Tibial artery (tissue), 4 donors: Measurements from ENCODE around the gene KIRREL3.

ENCODE experiments used
- DNase-seq, 2 donors: peaks; one replicate each; pipeline ENCODE4 v3.0.0-alpha.2; 2019
- H3K27ac ChIP-seq, 2 donors: fragments of 200-600 bp; sonication (generic) in 1 of 2; 1 replicate in 1 of 2; 2 replicates in 1 of 2; pipeline ENCODE4 v1.5.1; 2018 to 2019; ENCODE audit warnings: mild to moderate bottlenecking in 1 of 2
- H3K27me3 ChIP-seq, 2 donors: fragments of 200-600 bp; sonication (generic) in 1 of 2; one replicate each; pipeline versions ENCODE4 v1.5.1 to v1.6.0; 2016 to 2019
- H3K36me3 ChIP-seq, 3 donors: fragments of 200-600 bp; sonication (generic) in 2 of 3; one replicate each; pipeline ENCODE4 v1.5.1; 2016 to 2019; ENCODE audit warnings: mild to moderate bottlenecking in 2 of 3
- H3K4me1 ChIP-seq, 4 donors: fragments of 200-600 bp; sonication (generic) in 2 of 4; 1 replicate in 3 of 4; 2 replicates in 1 of 4; pipeline ENCODE4 v1.5.1; 2016 to 2019
- H3K4me3 ChIP-seq, 2 donors: fragments of 200-600 bp; sonication (generic) in 1 of 2; 1 replicate in 1 of 2; 2 replicates in 1 of 2; pipeline ENCODE4 v1.5.1; 2018 to 2019; ENCODE audit warnings: mild to moderate bottlenecking in 2 of 2
- H3K9me3 ChIP-seq, 3 donors: fragments of 200-600 bp; sonication (generic) in 1 of 3; one replicate each; pipeline ENCODE4 v1.5.1; 2016 to 2019
- intact Hi-C: fragments of 100-400 bp; cut with DNase I; formaldehyde crosslinking; loops from one replicate; pipeline ENCODE4 v1.15.0; 2023; ENCODE audit warnings: low total_unique reads
- TF ChIP-seq, protein P1 (sequence below), 2 experiments: fragments of 200-600 bp in 1 of 2; fragments of 450-650 bp in 1 of 2; IDR thresholded peaks; one replicate each; pipeline ENCODE4 v1.5.1; 2017 to 2019; ENCODE audit warnings: antibody characterized with exemption in 2 of 2, mild to moderate bottlenecking in 1 of 2, moderate library complexity in 1 of 2

The KIRREL3 gene

DNA sequence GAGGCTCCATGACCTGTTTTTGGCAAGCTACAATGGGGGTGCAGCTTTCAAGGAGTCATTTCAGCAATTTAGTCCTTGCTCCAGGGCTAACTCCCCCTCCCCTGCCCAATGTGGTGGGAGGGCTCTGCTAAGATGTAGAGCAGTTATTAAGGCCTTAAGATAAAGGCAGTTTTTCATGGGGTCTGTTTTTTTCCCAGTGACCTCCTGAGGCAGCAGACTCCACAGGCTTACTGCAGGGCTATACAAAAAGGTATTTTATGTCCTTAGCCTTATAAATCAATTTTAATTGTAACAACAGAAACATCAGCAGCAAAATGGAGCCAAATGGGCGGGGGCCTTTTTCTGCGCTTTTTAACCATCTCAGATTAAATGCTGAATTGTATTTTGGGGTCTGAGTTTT is 192.3 kb downstream of the KIRREL3 start:
- intact Hi-C loops: no loop called here
- no peak overlapping the region for H3K4me3 ChIP-seq
- H3K4me1 ChIP-seq: no peaks in the 10 kb centered on the region
- no peaks in the 10 kb centered on the region for H3K27me3 ChIP-seq
- H3K9me3 ChIP-seq: no peaks in the 10 kb centered on the region
- DNase-seq: no peak
- H3K27ac ChIP-seq: no peak overlapping the region
- TF ChIP-seq, protein P1, sequence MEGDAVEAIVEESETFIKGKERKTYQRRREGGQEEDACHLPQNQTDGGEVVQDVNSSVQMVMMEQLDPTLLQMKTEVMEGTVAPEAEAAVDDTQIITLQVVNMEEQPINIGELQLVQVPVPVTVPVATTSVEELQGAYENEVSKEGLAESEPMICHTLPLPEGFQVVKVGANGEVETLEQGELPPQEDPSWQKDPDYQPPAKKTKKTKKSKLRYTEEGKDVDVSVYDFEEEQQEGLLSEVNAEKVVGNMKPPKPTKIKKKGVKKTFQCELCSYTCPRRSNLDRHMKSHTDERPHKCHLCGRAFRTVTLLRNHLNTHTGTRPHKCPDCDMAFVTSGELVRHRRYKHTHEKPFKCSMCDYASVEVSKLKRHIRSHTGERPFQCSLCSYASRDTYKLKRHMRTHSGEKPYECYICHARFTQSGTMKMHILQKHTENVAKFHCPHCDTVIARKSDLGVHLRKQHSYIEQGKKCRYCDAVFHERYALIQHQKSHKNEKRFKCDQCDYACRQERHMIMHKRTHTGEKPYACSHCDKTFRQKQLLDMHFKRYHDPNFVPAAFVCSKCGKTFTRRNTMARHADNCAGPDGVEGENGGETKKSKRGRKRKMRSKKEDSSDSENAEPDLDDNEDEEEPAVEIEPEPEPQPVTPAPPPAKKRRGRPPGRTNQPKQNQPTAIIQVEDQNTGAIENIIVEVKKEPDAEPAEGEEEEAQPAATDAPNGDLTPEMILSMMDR (IDR thresholded peaks at IDR 0.05): no peak
- H3K36me3 ChIP-seq: no peaks in the 10 kb centered on the region

- no peak overlapping the region for H3K27ac ChIP-seq
- no peak overlapping the region for H3K4me3 ChIP-seq
- TF ChIP-seq, protein P1 (IDR thresholded peaks at IDR 0.05): no peak
- no peaks in the 10 kb centered on the region for H3K36me3 ChIP-seq
- no peaks in the 10 kb centered on the region for H3K4me1 ChIP-seq
- no peaks in the 10 kb centered on the region for H3K9me3 ChIP-seq
- DNase-seq: no peak
- intact Hi-C loops: no loop called here
- no peaks in the 10 kb centered on the region for H3K27me3 ChIP-seq
These were observed 194.7 kb downstream of the KIRREL3 start for GRCh38 chr11:126805870-126806269.

DNA sequence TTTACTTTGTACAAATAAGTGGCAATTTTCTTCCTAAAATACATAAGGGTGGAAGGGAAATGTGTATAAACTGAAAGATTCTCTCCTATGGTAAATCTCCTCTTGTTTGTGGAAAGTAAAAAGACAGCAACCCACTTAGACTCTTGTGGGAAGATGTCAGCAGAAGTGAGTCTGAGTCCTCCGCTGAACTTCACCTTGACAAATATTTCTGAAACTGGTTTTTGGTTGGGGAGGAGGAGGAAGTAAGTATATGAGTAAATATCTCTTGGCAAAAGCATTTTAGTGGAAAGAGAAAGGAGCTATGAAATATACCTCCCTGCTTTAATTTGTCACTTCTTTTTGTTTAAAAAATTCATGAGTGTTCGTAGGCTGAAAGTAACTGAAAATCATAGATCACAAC is 196.2 kb downstream of the KIRREL3 start:
- Histone ChIP-seq H3K9me3 (no peaks in the 10 kb centered on the region), H3K4me3 (no peak overlapping the region), H3K27me3 (no peaks in the 10 kb centered on the region), H3K4me1 (no peaks in the 10 kb centered on the region), H3K36me3 (no peaks in the 10 kb centered on the region), H3K27ac (no peak overlapping the region)
- TF ChIP-seq, protein P1 (IDR thresholded peaks at IDR 0.05): no peak
- intact Hi-C loops: no loop called here
- DNase-seq: no peak

DNA sequence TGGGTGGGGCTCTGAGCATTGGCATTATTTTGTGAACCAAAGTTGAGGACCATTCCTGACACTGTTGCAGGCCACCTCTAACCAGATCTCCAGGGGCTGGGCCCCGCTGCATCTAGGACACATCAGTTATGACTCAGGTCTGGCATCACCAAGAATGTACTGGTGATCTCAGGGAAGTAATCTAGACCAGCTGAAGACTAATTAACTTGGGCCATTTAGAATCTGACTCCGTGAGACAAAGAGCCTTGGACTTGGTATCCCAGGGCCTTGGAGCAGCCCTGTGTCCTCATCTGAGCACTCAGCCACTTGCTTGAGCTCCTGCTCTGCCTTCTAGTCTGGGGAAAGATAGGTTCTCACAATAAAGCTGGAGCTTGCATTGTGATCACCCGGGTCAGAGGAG is 200.6 kb downstream of the KIRREL3 start:
- H3K4me1 ChIP-seq: no peaks in the 10 kb centered on the region
- no peaks in the 10 kb centered on the region for H3K36me3 ChIP-seq
- no peaks in the 10 kb centered on the region for H3K27me3 ChIP-seq
- H3K9me3 ChIP-seq: no peaks in the 10 kb centered on the region
- no peak overlapping the region for H3K4me3 ChIP-seq
- TF ChIP-seq, protein P1 (IDR thresholded peaks at IDR 0.05): no peak
- no peak for DNase-seq
- intact Hi-C loops: no loop called here
- no peak overlapping the region for H3K27ac ChIP-seq

GRCh38 chr11:126797457-126798169 is 203.0 kb downstream of the KIRREL3 start:
- Histone ChIP-seq H3K27ac (no peak overlapping the region), H3K9me3 (no peaks in the 10 kb centered on the region), H3K4me3 (no peak overlapping the region), H3K27me3 (no peaks in the 10 kb centered on the region), H3K36me3 (no peaks in the 10 kb centered on the region), H3K4me1 (no peaks in the 10 kb centered on the region)
- TF ChIP-seq, protein P1 (IDR thresholded peaks at IDR 0.05): no peak
- intact Hi-C loops: no loop called here
- DNase-seq: no peak

DNA sequence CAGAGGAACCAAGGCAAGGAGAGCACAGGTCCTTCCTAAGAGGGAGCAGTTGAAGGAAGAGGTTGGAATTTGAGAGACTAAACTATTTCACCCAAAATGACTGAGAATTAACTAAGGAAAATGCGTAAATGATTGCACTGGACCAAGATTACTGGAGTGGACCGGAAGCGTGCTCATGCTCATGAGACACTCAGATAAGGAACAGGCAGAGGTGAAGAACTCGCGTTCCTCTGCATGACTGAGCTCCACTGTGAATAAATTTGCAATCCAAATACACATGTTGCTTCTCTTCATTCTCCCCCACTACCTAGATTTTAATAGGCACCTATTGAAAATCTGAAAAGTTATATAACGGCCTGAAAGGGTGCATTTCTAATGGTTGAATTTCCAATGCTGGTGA is 207.0 kb downstream of the KIRREL3 start:
- Histone ChIP-seq H3K4me1 (no peaks in the 10 kb centered on the region), H3K27me3 (peaks cover 0 to 5% of the 10 kb centered on the region in 2 donors), H3K9me3 (no peaks in the 10 kb centered on the region), H3K27ac (no peak overlapping the region), H3K36me3 (no peaks in the 10 kb centered on the region), H3K4me3 (no peak overlapping the region)
- TF ChIP-seq, protein P1 (IDR thresholded peaks at IDR 0.05): no peak
- intact Hi-C loops: no loop called here
- no peak for DNase-seq
